Fibroblast of the aortic adventitia (primary cell): ENCODE data around the gene MME. TPM values are rescaled to one million over a fixed set of nuclear protein-coding genes. Genes with fewer than 3 reads are reported as not detected.
A peak's percentile ranks its signal among the peaks of the same experiment; 100 is the strongest.

Source experiments
- DNase-seq: peaks from one replicate; pipeline ENCODE4 v3.0.0-alpha.2; 2010; ENCODE audit warnings: low read depth
- H3K4me3 ChIP-seq: 2 replicates; pipeline ENCODE4 v1.5.1; 2011; ENCODE audit warnings: low read depth, mild to moderate bottlenecking, control low read depth, low read length, moderate library complexity
- CTCF ChIP-seq: IDR thresholded peaks from 2 replicates; pipeline ENCODE4 v1.5.1; 2011; ENCODE audit warnings: mild to moderate bottlenecking, low read length, control low read depth, inconsistent platforms; ENCODE audit not compliant: insufficient read depth
- total RNA-seq: library from RNA; depleted of rRNA; stranded (reverse); fragments of >200 nt; gene quantifications from 2 replicates; pipeline ENCODE4 v1.2.3, GENCODE V29; 2012; ENCODE audit warnings: low replicate concordance

The MME gene
- total RNA-seq, 1 donor, result 101 TPM

- no peak for TF ChIP-seq CTCF
- H3K4me3 ChIP-seq, result no peak overlapping the region
- no peak for DNase-seq
Measured at GRCh38 chr3:155231792-155232191, 151.7 kb downstream of the MME start.

- DNase-seq, result peak; percentile 98
- H3K4me3 ChIP-seq, result no peak overlapping the region
- no peak for TF ChIP-seq CTCF
Measured at GRCh38 chr3:155232605-155233004, 152.5 kb downstream of the MME start.

GRCh38 chr3:155233213-155233612, 153.1 kb downstream of the MME start:
- peak; percentile 85 for DNase-seq
- no peak for TF ChIP-seq CTCF
- no peak overlapping the region for H3K4me3 ChIP-seq

Other genes starting within 250 kb of the MME start
- not detected in 2 replicates for gene STRIT1, start 213.4 kb downstream of the MME start, total RNA-seq